ENCODE measurements around the gene SRPK2. TPM values are rescaled to one million over a fixed set of nuclear protein-coding genes. Genes with fewer than 3 reads are reported as not detected.

The SRPK2 gene
- polyA plus RNA-seq, 1 of the 3 experiments (the other 2 are of a cell fraction), result 15.4 TPM

GRCh38 chr7:105086850-105087249 lies 301.9 kb downstream of the SRPK2 start:
- Histone ChIP-seq H3K4me3 (ENCODE audit: low read depth in 2 of 2, low read length in 1 of 2) (no peak overlapping the region), H3K27me3 (ENCODE audit: insufficient read depth) (no peaks in the 10 kb centered on the region), H3K9me3 (no peaks in the 10 kb centered on the region), H3K79me2 (ENCODE audit: insufficient read depth) (peaks cover 22% of the 10 kb centered on the region), H3K27ac (ENCODE audit: low read depth in 2 of 2, low read length in 1 of 2) (no peak overlapping the region), H3K36me3 (replicated peaks in 1 of 2; ENCODE audit: control insufficient read depth in 1 of 2, insufficient read depth in 2 of 2, low read length in 1 of 2) (peaks cover 61 to 81% of the 10 kb centered on the region in 2 experiments), H3K9me2 (no peaks in the 10 kb centered on the region), H3K4me1 (ENCODE audit: control insufficient read depth in 1 of 2, insufficient read depth in 2 of 2, low read depth in 1 of 2, low read length in 1 of 2) (no peaks in the 10 kb centered on the region; a peak in 1 of 4 replicates), H3F3A (replicated peaks; ENCODE audit: insufficient read depth) (peaks cover 34% of the 10 kb centered on the region), H4K20me1 (ENCODE audit: insufficient read depth) (no peaks in the 10 kb centered on the region; the same call in 1 of the 2 replicates), H3K4me2 (no peak overlapping the region), H2AFZ (ENCODE audit: low read depth) (no peak overlapping the region), H3K9ac (no peak overlapping the region)
- POLR2A ChIA-PET, result no interaction called here
- DNase-seq, result no peak
- WGBS (ENCODE audit: low lambda C conversion rate), result 97% methylated on average over 3 of the region's 3 CpGs
- TF ChIP-seq RXRA (IDR thresholded peaks at IDR 0.05; ENCODE audit: borderline replicate concordance, low read depth), result no peak
- CTCF ChIA-PET, result no interaction called here

GRCh38 chr7:105084581-105084980 lies 304.1 kb downstream of the SRPK2 start:
- DNase-seq, result no peak
- Histone ChIP-seq H3K9ac (no peak overlapping the region), H4K20me1 (ENCODE audit: insufficient read depth) (no peaks in the 10 kb centered on the region; the same call in 1 of the 2 replicates), H3K9me3 (no peaks in the 10 kb centered on the region), H3K9me2 (no peaks in the 10 kb centered on the region), H3K4me2 (no peak overlapping the region), H3K36me3 (replicated peaks in 1 of 2; ENCODE audit: control insufficient read depth in 1 of 2, insufficient read depth in 2 of 2, low read length in 1 of 2) (peaks cover 51 to 79% of the 10 kb centered on the region in 2 experiments), H2AFZ (ENCODE audit: low read depth) (no peak overlapping the region), H3K4me3 (ENCODE audit: low read depth in 2 of 2, low read length in 1 of 2) (no peak overlapping the region), H3K27me3 (ENCODE audit: insufficient read depth) (no peaks in the 10 kb centered on the region), H3K4me1 (ENCODE audit: control insufficient read depth in 1 of 2, insufficient read depth in 2 of 2, low read depth in 1 of 2, low read length in 1 of 2) (no peaks in the 10 kb centered on the region; a peak in 1 of 4 replicates), H3F3A (replicated peaks; ENCODE audit: insufficient read depth) (peaks cover 22% of the 10 kb centered on the region), H3K27ac (ENCODE audit: low read depth in 2 of 2, low read length in 1 of 2) (no peak overlapping the region), H3K79me2 (ENCODE audit: insufficient read depth) (peaks cover 11% of the 10 kb centered on the region; the same call in 1 of the 2 replicates)
- ChIA-PET CTCF (no interaction called here), POLR2A (no interaction called here)
- no peak for TF ChIP-seq ELF1 (IDR thresholded peaks at IDR 0.05)
- TF ChIP-seq SIN3A (IDR thresholded peaks at IDR 0.05; ENCODE audit: borderline replicate concordance, low read depth, low read length), result no peak
- TF ChIP-seq NRF1 (IDR thresholded peaks at IDR 0.05; ENCODE audit: low read depth, low read length), result no peak
- no peak for TF ChIP-seq MXI1 (IDR thresholded peaks at IDR 0.05; ENCODE audit: low read depth, low read length)
- TF ChIP-seq CTCF (IDR thresholded peaks at IDR 0.05), result no peak
- no peak for TF ChIP-seq GATA2 (CRISPR knock-in tag; IDR thresholded peaks at IDR 0.05)
- no peak for TF ChIP-seq PBX3 (IDR thresholded peaks at IDR 0.05)
- no peak for TF ChIP-seq MEF2A (IDR thresholded peaks at IDR 0.05; ENCODE audit: borderline replicate concordance, low read depth)
- no peak for TF ChIP-seq CHD2 (IDR thresholded peaks at IDR 0.05; ENCODE audit: low read length, partially characterized antibody)
- no peak for TF ChIP-seq GABPA (IDR thresholded peaks at IDR 0.05; ENCODE audit: low read depth)
- no peak for TF ChIP-seq TCF12 (IDR thresholded peaks at IDR 0.05)
- no peak for TF ChIP-seq EZH2phosphoT487 (IDR thresholded peaks at IDR 0.05; ENCODE audit: borderline replicate concordance, low read depth)
- 88% methylated on average over 1 of the region's 1 CpG for WGBS (ENCODE audit: low lambda C conversion rate)

Measured in SK-N-SH (cell line).